H1 (cell line): ENCODE results near the gene TCF4. TPM values are rescaled to one million over a fixed set of nuclear protein-coding genes. Genes with fewer than 3 reads are reported as not detected.

ENCODE experiments used
- CTCF ChIA-PET: fragments of 300-600 bp; sonication (Branson Sonifier 250); formaldehyde crosslinking; loops from one replicate; lab custom pipeline; 2021; ENCODE audit not compliant: partially characterized antibody; lab: Charles Lee
- POLR2A ChIA-PET: fragments of 300-600 bp; sonication (Branson Sonifier 250); formaldehyde crosslinking; loops from one replicate; lab custom pipeline; 2021; ENCODE audit warnings: inconsistent platforms; ENCODE audit not compliant: partially characterized antibody; lab: Charles Lee
- DNase-seq, 2 experiments: peaks; one replicate each; pipeline versions ENCODE4 v3.0.0 to v3.0.0-alpha.2; 2010 to 2022; ENCODE audit warnings: low spot score in 2 of 2, low read depth in 1 of 2, mixed read lengths in 1 of 2
- FAIRE-seq: peaks from 2 replicates; lab custom pipeline; 2011; peaks lifted over from hg19 to GRCh38; lab: Jason Lieb, UNC
- H2AFZ ChIP-seq: 2 replicates; pipeline ENCODE4 v1.8.1; 2012; ENCODE audit warnings: low read length, inconsistent platforms
- H2AK5ac ChIP-seq: 2 replicates; pipeline ENCODE4 v1.6.1; 2013; ENCODE audit warnings: low read depth, low read length
- H2BK120ac ChIP-seq: replicated peaks from 2 replicates; pipeline ENCODE3; 2013; ENCODE audit warnings: low read depth, low read length, inconsistent platforms
- H2BK12ac ChIP-seq: 2 replicates; pipeline ENCODE4 v1.6.1; 2013; ENCODE audit warnings: low read depth, low read length
- H2BK15ac ChIP-seq: 2 replicates; pipeline ENCODE4 v1.6.1; 2013; ENCODE audit warnings: low read length
- H2BK20ac ChIP-seq: 2 replicates; pipeline ENCODE4 v1.6.1; 2013; ENCODE audit warnings: low read length
- H2BK5ac ChIP-seq: 2 replicates; pipeline ENCODE4 v1.6.1; 2013; ENCODE audit warnings: low read depth, low read length
- H3K14ac ChIP-seq: 2 replicates; pipeline ENCODE4 v1.6.1; 2013; ENCODE audit warnings: inconsistent platforms; ENCODE audit not compliant: insufficient read length
- H3K18ac ChIP-seq: 2 replicates; pipeline ENCODE4 v1.6.1; 2013; ENCODE audit warnings: low read length; ENCODE audit errors: extremely low read depth
- H3K23ac ChIP-seq: 2 replicates; pipeline ENCODE4 v1.6.1; 2013; ENCODE audit warnings: inconsistent platforms; ENCODE audit not compliant: insufficient read length
- H3K23me2 ChIP-seq: 2 replicates; pipeline ENCODE4 v1.6.1; 2013; ENCODE audit warnings: low read depth, low read length
- H3K27ac ChIP-seq: 2 replicates; pipeline ENCODE4 v1.6.1; 2011; ENCODE audit warnings: low read depth, low read length, inconsistent platforms
- H3K27me3 ChIP-seq, 4 experiments: replicated peaks in 1 of 4; 1 replicate in 1 of 4; 2 replicates in 3 of 4; pipeline versions ENCODE4 v1.6.1 to v1.8.1; 2011 to 2013; ENCODE audit warnings: low read length in 3 of 4, mild to moderate bottlenecking in 3 of 4, inconsistent platforms in 2 of 4, mixed read lengths in 2 of 4, moderate library complexity in 1 of 4; ENCODE audit not compliant: control insufficient read depth in 3 of 4, insufficient read depth in 3 of 4; ENCODE audit errors: extremely low read depth in 1 of 4
- H3K36me3 ChIP-seq, 4 experiments: 2 replicates each; pipeline versions ENCODE4 v1.6.1 to v1.8.1; 2011 to 2013; ENCODE audit warnings: mild to moderate bottlenecking in 4 of 4, low read length in 3 of 4, moderate library complexity in 2 of 4, control low read depth in 1 of 4, inconsistent platforms in 1 of 4; ENCODE audit not compliant: insufficient read depth in 4 of 4, control insufficient read depth in 2 of 4
- H3K4ac ChIP-seq: replicated peaks from 2 replicates; pipeline ENCODE3; 2013; ENCODE audit warnings: low read length, low read depth, mixed read lengths, inconsistent platforms; ENCODE audit not compliant: insufficient read length
- H3K4me1 ChIP-seq, 4 experiments: replicated peaks in 1 of 4; 1 replicate in 1 of 4; 2 replicates in 3 of 4; pipeline versions ENCODE4 v1.6.1 to v1.8.1; 2011 to 2013; ENCODE audit warnings: low read length in 3 of 4, inconsistent platforms in 2 of 4, mixed read lengths in 1 of 4; ENCODE audit not compliant: insufficient read depth in 4 of 4, control insufficient read depth in 3 of 4
- H3K4me2 ChIP-seq, 2 experiments: 2 replicates each; pipeline versions ENCODE4 v1.6.1 to v1.8.1; 2011 to 2013; ENCODE audit warnings: low read depth in 2 of 2, low read length in 2 of 2, control low read depth in 1 of 2, inconsistent platforms in 1 of 2, mild to moderate bottlenecking in 1 of 2; ENCODE audit not compliant: insufficient read depth in 1 of 2
- H3K4me3 ChIP-seq, 4 experiments: fragments of 200-600, 300-600 bp in 1 of 4; sonication (generic), shearing (Covaris generic), sonication (Bioruptor Twin) in 1 of 4; 2 replicates each; pipeline versions ENCODE4 v1.5.1 to v1.8.1; 2011 to 2016; ENCODE audit warnings: low read length in 4 of 4, low read depth in 3 of 4, control low read depth in 2 of 4, inconsistent platforms in 2 of 4, mild to moderate bottlenecking in 2 of 4, mixed read lengths in 1 of 4, moderate library complexity in 1 of 4; ENCODE audit not compliant: insufficient read depth in 2 of 4; ENCODE audit errors: extremely low read depth in 1 of 4
- H3K56ac ChIP-seq: replicated peaks from 2 replicates; pipeline ENCODE3; 2013; ENCODE audit warnings: low read depth, mild to moderate bottlenecking, mixed read lengths, low read length, inconsistent platforms; ENCODE audit not compliant: insufficient read length
- H3K79me1 ChIP-seq: 2 replicates; pipeline ENCODE4 v1.6.1; 2013; ENCODE audit warnings: low read depth, low read length, control low read depth
- H3K79me2 ChIP-seq, 2 experiments: 2 replicates each; pipeline versions ENCODE4 v1.6.1 to v1.8.1; 2012 to 2013; ENCODE audit warnings: low read length in 2 of 2, mild to moderate bottlenecking in 2 of 2, inconsistent platforms in 1 of 2; ENCODE audit not compliant: insufficient read depth in 2 of 2, control insufficient read depth in 1 of 2
- H3K9ac ChIP-seq, 4 experiments: replicated peaks in 1 of 4; 1 replicate in 1 of 4; 2 replicates in 3 of 4; pipeline versions ENCODE4 v1.6.1 to v1.8.1; 2011 to 2013; ENCODE audit warnings: low read depth in 3 of 4, low read length in 3 of 4, control low read depth in 2 of 4, mild to moderate bottlenecking in 2 of 4, moderate library complexity in 2 of 4, inconsistent platforms in 1 of 4; ENCODE audit errors: extremely low read depth in 1 of 4
- H3K9me3 ChIP-seq, 2 experiments: 2 replicates each; pipeline versions ENCODE4 v1.6.1 to v1.8.1; 2012 to 2013; ENCODE audit warnings: mild to moderate bottlenecking in 2 of 2, moderate library complexity in 2 of 2, control low read depth in 1 of 2, inconsistent platforms in 1 of 2, low read depth in 1 of 2, low read length in 1 of 2, mixed read lengths in 1 of 2; ENCODE audit not compliant: insufficient read depth in 2 of 2
- H4K20me1 ChIP-seq, 2 experiments: replicated peaks in 1 of 2; 2 replicates each; pipeline versions ENCODE3 to v1.8.1; 2011 to 2013; ENCODE audit warnings: inconsistent platforms in 2 of 2, low read length in 2 of 2, mild to moderate bottlenecking in 1 of 2; ENCODE audit not compliant: insufficient read depth in 2 of 2, control insufficient read depth in 1 of 2
- H4K5ac ChIP-seq: 2 replicates; pipeline ENCODE4 v1.6.1; 2013; ENCODE audit warnings: low read length, low read depth, mixed read lengths, inconsistent platforms; ENCODE audit not compliant: insufficient read length
- H4K8ac ChIP-seq: 2 replicates; pipeline ENCODE4 v1.8.0; 2013; ENCODE audit warnings: mild to moderate bottlenecking, moderate library complexity, low read length, inconsistent platforms; ENCODE audit not compliant: insufficient read depth; ENCODE audit errors: extremely low read depth
- H4K91ac ChIP-seq: replicated peaks from 2 replicates; pipeline ENCODE3; 2013; ENCODE audit warnings: low read length, mixed read lengths, inconsistent platforms; ENCODE audit not compliant: insufficient read length
- CREB1 ChIP-seq: IDR thresholded peaks from 2 replicates; pipeline ENCODE4 v1.6.1; 2012; ENCODE audit warnings: inconsistent platforms
- EGR1 ChIP-seq: IDR thresholded peaks from 2 replicates; pipeline ENCODE4 v1.6.1; 2011; ENCODE audit warnings: low read depth, low read length, borderline replicate concordance
- KDM1A ChIP-seq: fragments of 200-600, 300-600 bp; sonication (generic); IDR thresholded peaks from 2 replicates; pipeline ENCODE4 v1.7.1; 2016; ENCODE audit warnings: mild to moderate bottlenecking, low read length, borderline replicate concordance
- SP4 ChIP-seq: IDR thresholded peaks from 2 replicates; pipeline ENCODE4 v1.6.1; 2012; ENCODE audit warnings: low read length, inconsistent platforms
- YY1 ChIP-seq: IDR thresholded peaks from 2 replicates; pipeline ENCODE4 v1.6.1; 2011; ENCODE audit warnings: low read depth, mild to moderate bottlenecking, low read length
- WGBS, 2 experiments: shearing (Covaris generic) in 1 of 2; methylation state at CpG; one replicate each; pipeline versions ENCODE4 v1.1.6 to v1.1.7; 2013 to 2015; ENCODE audit warnings: low lambda C conversion rate in 2 of 2, mixed read lengths in 2 of 2, inconsistent platforms in 1 of 2, low coverage in 1 of 2, missing lambda C conversion rate in 1 of 2; ENCODE audit not compliant: insufficient replicate concordance in 2 of 2, insufficient coverage in 1 of 2, insufficient read length in 1 of 2; ENCODE audit errors: extremely low coverage in 1 of 2, missing lambda C conversion rate in 1 of 2; 5-methylcytosine and 5-hydroxymethylcytosine counted together
- polyA plus RNA-seq, 7 experiments: library from polyadenylated mRNA; depleted of rRNA in 3 of 7; stranded (reverse) in 5 of 7; unstranded in 2 of 7; fragments of >200 nt in 5 of 7; fragments of 200-250 nt in 2 of 7; gene quantifications; 1 replicate in 5 of 7; 2 replicates in 1 of 7; 4 replicates in 1 of 7; pipeline versions ENCODE4 v1.2.1 to v1.2.3, GENCODE V29; 2011 to 2013; ENCODE audit warnings: missing spikeins in 2 of 7, mixed read lengths in 2 of 7
- total RNA-seq: library from RNA; stranded (reverse); fragmentation: NEBNext Ultra II Directional; extraction: Animal tissue kit (Norgen Biotek cat#: 25700); gene quantifications from 2 replicates; pipeline ENCODE4 v1.2.1, GENCODE V29; 2021

The TCF4 gene
- total and polyA plus RNA-seq, 2 of the 8 experiments (the other 6 are each of a cell fraction or from before 2014, with no cell fraction given): 59.3 to 118 TPM

- peaks cover 0 to 24% of the 10 kb centered on the region in 2 experiments; a peak in 2 of 4 replicates for H3K79me2 ChIP-seq
- no peak for TF ChIP-seq EGR1
- TF ChIP-seq CREB1: no peak
- no peak for TF ChIP-seq KDM1A
- TF ChIP-seq SP4: no peak
- TF ChIP-seq YY1: no peak
- H4K20me1 ChIP-seq: no peaks in the 10 kb centered on the region
- H2AK5ac ChIP-seq: no peak overlapping the region
- 0 out of 2 replicates have a peak overlapping the region, but pooled peaks have one; percentile 3 for H2BK12ac ChIP-seq
- H3K4me1 ChIP-seq: peaks cover 3 to 16% (median 8%) of the 10 kb centered on the region in 4 experiments
- H3K4me2 ChIP-seq: no peak overlapping the region
- peak overlapping the region; percentile 54; the same call in 1 of the 2 replicates for H3K27ac ChIP-seq
- H2BK20ac ChIP-seq: no peak overlapping the region
- no peaks in the 10 kb centered on the region for H3K23me2 ChIP-seq
- no peak overlapping the region for H3K4me3 ChIP-seq
- no peak overlapping the region for H4K91ac ChIP-seq
- no peak overlapping the region for H3K56ac ChIP-seq
- H4K5ac ChIP-seq: no peak overlapping the region
- H3K18ac ChIP-seq: no peak overlapping the region
- H4K8ac ChIP-seq: peak overlapping the region; percentile 35; the same call in 1 of the 2 replicates
- FAIRE-seq (no peak), DNase-seq (no peak)
- H3K4ac ChIP-seq: no peak overlapping the region
- no peaks in the 10 kb centered on the region for H3K9me3 ChIP-seq
- no peaks in the 10 kb centered on the region for H3K36me3 ChIP-seq
- H2BK120ac ChIP-seq: peak overlapping the region; percentile 38
- H2AFZ ChIP-seq: no peak overlapping the region
- H3K27me3 ChIP-seq: peaks cover 0 to 1% (median 0%) of the 10 kb centered on the region in 4 experiments; a peak in 1 of 7 replicates
- H2BK5ac ChIP-seq: 0 out of 2 replicates have a peak overlapping the region, but pooled peaks have one; percentile 55
- 86% methylated on average over 13 of the region's 13 CpGs; no CpG with 5 or more reads in 1 of the 2 experiments for WGBS, 2 experiments
- H3K14ac ChIP-seq: no peak overlapping the region
- no peak overlapping the region; a peak in 1 of 7 replicates for H3K9ac ChIP-seq
- ChIA-PET POLR2A (interaction anchor here (0.5 to 0.6 kb wide), 2 partner anchors 12 to 243 kb away, joined by 3 read pairs; no protein-coding TSS in a partner anchor), CTCF (interaction anchor here (0.5 to 1.5 kb wide), 3 partner anchors 10 to 47 kb away, joined by 3 to 4 read pairs (median 3); no protein-coding TSS in a partner anchor)
- H3K79me1 ChIP-seq: no peaks in the 10 kb centered on the region
- H3K23ac ChIP-seq: no peak overlapping the region
- no peak overlapping the region for H2BK15ac ChIP-seq
Measured at GRCh38 chr18:55337908-55338521, 250.0 kb downstream of the TCF4 start.
